Measurements from ENCODE around the gene FGD6.

Gene FGD6
- 0.98 to 5.3 (median 1.4) reads per million in 9 experiments for total RNA-seq

DNA sequence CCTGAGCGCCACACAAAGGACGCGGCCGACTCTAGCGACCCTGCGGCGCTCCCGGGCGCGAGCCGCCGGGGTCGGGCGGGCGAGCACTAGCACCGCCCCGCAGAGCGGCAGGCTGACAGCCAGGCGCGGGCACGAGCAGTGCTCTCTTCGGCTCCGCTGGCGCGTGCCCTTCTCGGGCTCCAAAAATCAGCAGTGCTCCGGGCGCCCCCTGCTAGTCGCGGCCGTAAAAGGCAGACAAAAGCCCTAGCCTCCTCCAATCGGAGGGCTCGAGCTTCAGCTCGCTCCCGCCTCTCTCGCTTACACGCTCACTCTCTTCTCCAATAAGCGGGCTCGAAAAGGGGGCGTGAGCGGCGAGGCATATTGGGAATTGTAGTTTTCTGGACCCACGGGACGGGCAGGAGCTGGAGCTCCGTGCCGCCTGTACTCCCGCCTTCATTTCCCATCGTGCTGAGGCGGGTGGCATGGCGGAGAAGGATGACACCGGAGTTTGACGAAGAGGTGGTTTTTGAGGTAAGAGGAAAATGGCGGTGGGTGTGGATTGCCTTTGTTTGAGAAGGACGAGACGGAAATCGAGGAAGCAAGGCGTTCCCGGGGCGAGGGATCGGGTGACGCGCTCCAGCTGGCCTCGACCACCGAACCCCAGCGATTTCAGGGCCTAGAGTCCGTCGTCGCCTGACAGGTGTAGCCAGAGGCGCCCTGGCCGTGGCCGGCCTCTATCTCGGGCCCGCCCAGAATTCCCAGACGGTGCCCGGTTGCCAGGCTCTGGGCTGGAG is at the start of gene FGD6, which contains the start of gene VEZT:
Gene FGD6, minus strand, starts transcription at position 91 of the 773 bp plus-strand sequence. CDS start 227 bp downstream, outside the sequence.
Gene VEZT, plus strand, starts transcription at position 431 of the 773 bp plus-strand sequence. Its CDS starts 44 bp downstream, at position 475.
- Mint-ChIP-seq H3K4me1 (ENCODE audit: low read depth in 2 of 2) (peaks cover 12 to 24% of the 10 kb centered on the region in 2 donors), H3K9me3 (no peaks in the 10 kb centered on the region)
- peak; percentile 88 for ATAC-seq (replicated peaks)

GRCh38 chr12:95266254-95266653 is 49.0 kb upstream of the FGD6 start:
- no peak overlapping the region for H3K4me3 Mint-ChIP-seq
- H3K27ac Mint-ChIP-seq, result peak overlapping the region in 1 of 2 donors; percentile 71
- peaks cover 36% of the 10 kb centered on the region for H3K36me3 Mint-ChIP-seq (ENCODE audit: insufficient read depth)
- H3K9me3 Mint-ChIP-seq, result no peaks in the 10 kb centered on the region
- ATAC-seq (replicated peaks) (no peak), DNase-seq (no peak)
- no peaks in the 10 kb centered on the region for H3K4me1 Mint-ChIP-seq (ENCODE audit: low read depth in 2 of 2)
- no peaks in the 10 kb centered on the region for H3K27me3 Mint-ChIP-seq

More for the DNA sequence above, at the start of gene FGD6, which contains the start of gene VEZT:
- peaks cover 13% of the 10 kb centered on the region for H3K36me3 Mint-ChIP-seq (ENCODE audit: insufficient read depth)
- H3K4me3 Mint-ChIP-seq, result peak within 1 kb of the TSS; percentile 79 to 90
- DNase-seq, result peak; percentile 97 to 99 (median 97)
- peaks cover 0 to 6% of the 10 kb centered on the region in 2 donors for H3K27me3 Mint-ChIP-seq
- H3K27ac Mint-ChIP-seq, result peak within 1 kb of the TSS; percentile 78 to 86

DNA sequence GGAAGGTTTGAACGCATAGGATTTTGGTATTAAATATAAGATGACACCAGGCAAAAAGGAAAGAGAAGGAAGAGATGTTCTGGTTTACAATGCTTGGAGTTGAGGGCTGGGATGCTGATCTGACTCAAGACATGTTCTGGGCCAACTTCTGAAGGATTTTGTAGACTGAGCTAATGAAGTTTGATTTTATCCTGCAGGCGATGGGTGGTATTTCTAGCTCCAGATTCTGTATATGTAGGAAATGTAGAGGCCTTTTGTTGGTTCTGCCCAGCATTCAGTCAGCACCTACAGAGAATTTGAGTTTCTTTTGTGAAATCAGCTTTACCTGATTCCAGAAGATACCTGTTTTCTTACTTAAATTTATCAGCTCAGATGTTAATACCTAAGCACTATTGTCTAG is 48.5 kb upstream of the FGD6 start:
- Mint-ChIP-seq H3K27me3 (no peaks in the 10 kb centered on the region), H3K27ac (peak overlapping the region in 1 of 2 donors; percentile 71), H3K4me3 (no peak overlapping the region), H3K4me1 (ENCODE audit: low read depth in 2 of 2) (no peaks in the 10 kb centered on the region), H3K9me3 (no peaks in the 10 kb centered on the region), H3K36me3 (ENCODE audit: insufficient read depth) (peaks cover 36% of the 10 kb centered on the region)
- ATAC-seq (replicated peaks) (no peak), DNase-seq (no peak)

GRCh38 chr12:95262808-95263207 is 45.5 kb upstream of the FGD6 start:
- ATAC-seq (replicated peaks) (no peak), DNase-seq (no peak)
- H3K4me3 Mint-ChIP-seq, result no peak overlapping the region
- H3K27me3 Mint-ChIP-seq, result no peaks in the 10 kb centered on the region
- no peak overlapping the region for H3K27ac Mint-ChIP-seq
- H3K4me1 Mint-ChIP-seq (ENCODE audit: low read depth in 2 of 2), result peaks cover 0 to 3% of the 10 kb centered on the region in 2 donors
- H3K9me3 Mint-ChIP-seq, result no peaks in the 10 kb centered on the region
- H3K36me3 Mint-ChIP-seq (ENCODE audit: insufficient read depth), result peaks cover 35% of the 10 kb centered on the region

DNA sequence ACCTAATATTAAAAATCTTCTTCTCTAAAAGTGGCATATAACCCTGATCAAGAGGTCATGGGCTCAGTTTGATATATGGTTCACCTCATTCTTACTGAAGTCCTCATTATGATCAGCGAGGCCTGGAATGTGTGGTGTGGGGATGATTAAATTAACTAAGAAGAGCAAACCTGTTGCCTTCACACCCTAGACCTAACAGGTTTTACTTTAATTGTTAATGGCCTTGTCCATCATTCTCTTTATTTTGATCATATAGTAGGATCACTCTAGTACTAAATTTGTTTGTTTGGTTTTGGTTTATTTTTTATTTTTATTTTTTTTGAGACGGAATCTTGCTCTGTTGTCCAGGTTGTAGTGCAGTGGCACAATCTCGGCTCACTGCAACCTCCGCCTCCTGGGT is 43.8 kb upstream of the FGD6 start:
- no peaks in the 10 kb centered on the region for H3K27me3 Mint-ChIP-seq
- no peak overlapping the region for H3K4me3 Mint-ChIP-seq
- ATAC-seq (replicated peaks), result no peak
- peaks cover 0 to 3% of the 10 kb centered on the region in 2 donors for H3K4me1 Mint-ChIP-seq (ENCODE audit: low read depth in 2 of 2)
- no peak overlapping the region for H3K27ac Mint-ChIP-seq
- no peaks in the 10 kb centered on the region for H3K9me3 Mint-ChIP-seq
- no peak for DNase-seq
- peaks cover 43% of the 10 kb centered on the region for H3K36me3 Mint-ChIP-seq (ENCODE audit: insufficient read depth)

DNA sequence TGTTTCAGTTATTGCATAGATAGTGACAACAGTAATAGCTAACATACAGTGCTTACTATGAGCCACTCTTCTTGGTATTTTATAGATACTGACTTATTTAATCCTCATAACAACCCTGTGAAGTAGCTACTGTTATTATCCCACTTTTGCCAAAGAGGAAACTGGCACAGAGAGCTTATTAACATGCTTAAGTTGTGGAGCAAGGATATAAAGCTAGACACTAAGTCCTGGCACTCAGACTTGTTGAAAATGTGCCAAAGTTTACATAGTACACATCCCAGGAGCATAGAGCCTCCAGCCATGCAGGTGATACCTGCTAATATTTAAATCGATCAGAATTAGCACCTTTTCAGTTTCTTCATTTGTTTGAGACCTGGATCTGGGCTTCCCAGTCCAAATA is 42.1 kb upstream of the FGD6 start:
- Mint-ChIP-seq H3K27ac (no peak overlapping the region), H3K9me3 (no peaks in the 10 kb centered on the region), H3K36me3 (ENCODE audit: insufficient read depth) (peaks cover 46% of the 10 kb centered on the region), H3K4me3 (no peak overlapping the region), H3K27me3 (no peaks in the 10 kb centered on the region), H3K4me1 (ENCODE audit: low read depth in 2 of 2) (peaks cover 0 to 3% of the 10 kb centered on the region in 2 donors)
- ATAC-seq (replicated peaks) (no peak), DNase-seq (no peak)

DNA sequence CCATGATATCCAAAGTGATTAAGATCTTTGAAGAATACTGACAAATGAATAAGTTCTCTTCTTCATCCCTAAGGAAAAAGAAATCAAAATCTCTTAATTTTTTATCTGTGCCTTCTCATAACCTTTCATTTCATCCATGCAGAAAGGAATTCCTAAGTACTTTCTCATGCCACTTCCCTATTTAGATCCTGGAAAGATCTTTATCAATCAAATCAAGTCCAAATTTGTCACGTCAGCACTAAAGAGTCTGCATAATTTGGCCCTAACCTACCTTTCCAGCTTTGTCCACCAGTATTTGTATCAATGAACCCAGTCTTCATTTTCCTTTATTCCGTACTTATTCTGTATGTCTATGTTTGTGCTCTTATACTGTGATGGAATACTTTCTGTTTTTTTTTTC is 41.5 kb upstream of the FGD6 start:
- no peak overlapping the region for H3K27ac Mint-ChIP-seq
- no peak overlapping the region for H3K4me3 Mint-ChIP-seq
- DNase-seq (no peak), ATAC-seq (replicated peaks) (no peak)
- no peaks in the 10 kb centered on the region for H3K27me3 Mint-ChIP-seq
- H3K9me3 Mint-ChIP-seq, result no peaks in the 10 kb centered on the region
- peaks cover 0 to 3% of the 10 kb centered on the region in 2 donors for H3K4me1 Mint-ChIP-seq (ENCODE audit: low read depth in 2 of 2)
- peaks cover 51% of the 10 kb centered on the region for H3K36me3 Mint-ChIP-seq (ENCODE audit: insufficient read depth)

- H3K36me3 Mint-ChIP-seq (ENCODE audit: insufficient read depth), result peaks cover 50% of the 10 kb centered on the region
- no peak for ATAC-seq (replicated peaks)
These were observed 40.9 kb upstream of the FGD6 start for GRCh38 chr12:95258151-95258550.

GRCh38 chr12:95257541-95257940 is 40.3 kb upstream of the FGD6 start:
- no peaks in the 10 kb centered on the region for H3K9me3 Mint-ChIP-seq
- no peaks in the 10 kb centered on the region for H3K27me3 Mint-ChIP-seq
- no peak overlapping the region for H3K4me3 Mint-ChIP-seq
- H3K27ac Mint-ChIP-seq, result no peak overlapping the region
- H3K4me1 Mint-ChIP-seq (ENCODE audit: low read depth in 2 of 2), result peaks cover 0 to 3% of the 10 kb centered on the region in 2 donors
- peaks cover 50% of the 10 kb centered on the region for H3K36me3 Mint-ChIP-seq (ENCODE audit: insufficient read depth)
- DNase-seq, result no peak
- no peak for ATAC-seq (replicated peaks)

More at GRCh38 chr12:95258151-95258550, 40.9 kb upstream of the FGD6 start:
- no peak for DNase-seq
- no peaks in the 10 kb centered on the region for H3K9me3 Mint-ChIP-seq
- peaks cover 0 to 3% of the 10 kb centered on the region in 2 donors for H3K4me1 Mint-ChIP-seq (ENCODE audit: low read depth in 2 of 2)
- H3K4me3 Mint-ChIP-seq, result no peak overlapping the region
- H3K27ac Mint-ChIP-seq, result no peak overlapping the region
- no peaks in the 10 kb centered on the region for H3K27me3 Mint-ChIP-seq

GRCh38 chr12:95253386-95253785 is 36.1 kb upstream of the FGD6 start:
- ATAC-seq (replicated peaks) (no peak), DNase-seq (no peak)
- Mint-ChIP-seq H3K4me1 (ENCODE audit: low read depth in 2 of 2) (peaks cover 1 to 13% of the 10 kb centered on the region in 2 donors), H3K9me3 (no peaks in the 10 kb centered on the region), H3K27ac (no peak overlapping the region), H3K27me3 (no peaks in the 10 kb centered on the region), H3K4me3 (no peak overlapping the region), H3K36me3 (ENCODE audit: insufficient read depth) (peaks cover 51% of the 10 kb centered on the region)

- Mint-ChIP-seq H3K36me3 (ENCODE audit: insufficient read depth) (peaks cover 17% of the 10 kb centered on the region), H3K4me1 (ENCODE audit: low read depth in 2 of 2) (peaks cover 4 to 28% of the 10 kb centered on the region in 2 donors), H3K9me3 (no peaks in the 10 kb centered on the region), H3K4me3 (no peak overlapping the region), H3K27ac (peak overlapping the region; percentile 17 to 37), H3K27me3 (no peaks in the 10 kb centered on the region)
- ATAC-seq (replicated peaks) (no peak), DNase-seq (no peak)
These were observed 31.5 kb upstream of the FGD6 start for GRCh38 chr12:95248604-95249360.

GRCh38 chr12:95248095-95248494 is 30.8 kb upstream of the FGD6 start:
- no peaks in the 10 kb centered on the region for H3K27me3 Mint-ChIP-seq
- peak overlapping the region; percentile 17 to 37 for H3K27ac Mint-ChIP-seq
- no peak overlapping the region for H3K4me3 Mint-ChIP-seq
- H3K36me3 Mint-ChIP-seq (ENCODE audit: insufficient read depth), result peaks cover 12% of the 10 kb centered on the region
- ATAC-seq (replicated peaks) (no peak), DNase-seq (no peak)
- no peaks in the 10 kb centered on the region for H3K9me3 Mint-ChIP-seq
- H3K4me1 Mint-ChIP-seq (ENCODE audit: low read depth in 2 of 2), result peaks cover 4 to 28% of the 10 kb centered on the region in 2 donors

DNA sequence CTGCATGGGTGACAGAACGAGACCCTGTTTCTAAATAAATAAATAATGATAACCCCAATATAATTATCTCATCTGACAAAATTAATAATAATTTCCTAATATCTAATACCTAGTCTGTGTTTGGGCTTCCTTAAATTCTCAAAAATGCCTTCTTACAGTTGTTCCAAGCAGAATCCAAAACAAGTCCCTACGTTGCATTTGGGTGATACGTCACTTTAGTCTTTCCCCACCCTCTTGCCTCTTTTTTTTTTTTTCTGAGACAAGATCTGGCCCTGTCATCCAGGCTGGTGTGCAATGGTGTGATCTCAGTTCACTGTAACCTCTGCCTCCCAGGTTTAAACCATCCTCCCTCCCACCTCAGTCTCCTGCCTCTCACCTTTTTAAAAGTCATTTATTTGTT is 27.1 kb upstream of the FGD6 start:
- H3K9me3 Mint-ChIP-seq, result no peaks in the 10 kb centered on the region
- H3K4me1 Mint-ChIP-seq (ENCODE audit: low read depth in 2 of 2), result peaks cover 9 to 25% of the 10 kb centered on the region in 2 donors
- H3K36me3 Mint-ChIP-seq (ENCODE audit: insufficient read depth), result peaks cover 17% of the 10 kb centered on the region
- no peak for ATAC-seq (replicated peaks)
- H3K27me3 Mint-ChIP-seq, result no peaks in the 10 kb centered on the region
- no peak overlapping the region for H3K4me3 Mint-ChIP-seq
- DNase-seq, result no peak
- H3K27ac Mint-ChIP-seq, result no peak overlapping the region
